K562 (cell line): ENCODE data around the gene TUBGCP6. TPM values are rescaled to one million over a fixed set of nuclear protein-coding genes. Genes with fewer than 3 reads are reported as not detected.

Experiments used
- BCL6 ChIP-seq: fragments of 250-450 bp; sonication (Bioruptor Pico); IDR thresholded peaks from 2 replicates; pipeline ENCODE4 v1.4.0; 2020
- CREB1 ChIP-seq, 2 experiments: sonication (generic) in 1 of 2; formaldehyde crosslinking in 1 of 2; IDR thresholded peaks; 2 replicates each; pipeline versions ENCODE4 v1.6.1 to v1.8.0; 2012 to 2022; ENCODE audit warnings: inconsistent platforms in 1 of 2, mild to moderate bottlenecking in 1 of 2, missing genetic modification reagents in 1 of 2, moderate library complexity in 1 of 2
- CTBP1 ChIP-seq: fragments of 450-650 bp; IDR thresholded peaks from 2 replicates; pipeline ENCODE4 v1.6.1; 2016; ENCODE audit warnings: borderline replicate concordance
- KDM2B ChIP-seq: fragments of 250-450 bp; sonication (Bioruptor Pico); IDR thresholded peaks from 2 replicates; pipeline ENCODE4 v1.8.0; 2021; ENCODE audit warnings: mild to moderate bottlenecking, moderate library complexity
- NR2C2 ChIP-seq, 2 experiments: fragments of 200-800 bp in 1 of 2; sonication (Bioruptor generic) in 1 of 2; sonication (generic) in 1 of 2; formaldehyde crosslinking in 1 of 2; IDR thresholded peaks; 2 replicates each; pipeline versions ENCODE4 v1.6.1 to v1.8.0; 2016 to 2022; ENCODE audit warnings: mild to moderate bottlenecking in 1 of 2, missing compliant biosample characterization in 1 of 2, missing genetic modification characterization in 1 of 2, missing genetic modification reagents in 1 of 2
- NRF1 ChIP-seq, 2 experiments: fragments of 450-650 bp; IDR thresholded peaks in 1 of 2; conservative IDR thresholded peaks in 1 of 2; 2 replicates each; pipeline ENCODE4 v1.6.1; 2014; ENCODE audit warnings: mild to moderate bottlenecking in 2 of 2
- RBM15 ChIP-seq: fragments of 200-400 bp; formaldehyde crosslinking; IDR thresholded peaks from 2 replicates; pipeline ENCODE4 v1.6.1; 2018; ENCODE audit warnings: mild to moderate bottlenecking, low read length, moderate library complexity; ENCODE audit not compliant: insufficient read depth
- TFAP4 ChIP-seq: sonication (generic); formaldehyde crosslinking; IDR thresholded peaks from 2 replicates; pipeline ENCODE4 v1.8.0; 2022; ENCODE audit warnings: missing genetic modification reagents, mild to moderate bottlenecking, moderate library complexity, borderline replicate concordance
- ZNF263 ChIP-seq: sonication (generic); formaldehyde crosslinking; IDR thresholded peaks from 2 replicates; pipeline ENCODE4 v1.8.0; 2022; ENCODE audit warnings: mild to moderate bottlenecking, missing genetic modification reagents, borderline replicate concordance
- ZNF354B ChIP-seq: fragments of 250-450 bp; sonication (Bioruptor Pico); IDR thresholded peaks from 2 replicates; pipeline ENCODE4 v1.4.0; 2020
- ZNF384 ChIP-seq: IDR thresholded peaks from 2 replicates; pipeline ENCODE4 v1.6.1; 2012; ENCODE audit warnings: low read depth, low read length, improper control_type of control experiment
- polyA plus RNA-seq, 8 experiments: library from polyadenylated mRNA; depleted of rRNA in 4 of 8; stranded (reverse) in 5 of 8; unstranded in 3 of 8; fragments of >200 nt; fragmentation: Nextera tagmentation in 2 of 8; fragmentation: Illumina TruSeq in 1 of 8; extraction: Ambion mirVana in 2 of 8; extraction: Trizol in 1 of 8; gene quantifications; 2 replicates each; pipeline versions ENCODE4 v1.2.1 to v1.2.3, GENCODE V29; 2011 to 2014; ENCODE audit warnings: inconsistent platforms in 1 of 8, missing spikeins in 1 of 8
- total RNA-seq, 7 experiments: library from RNA; depleted of rRNA in 6 of 7; stranded (reverse); fragments of >200 nt in 6 of 7; fragmentation: Illumina TruSeq in 2 of 7; extraction: Trizol in 2 of 7; gene quantifications; 2 replicates each; pipeline versions ENCODE4 v1.2.1 to v1.2.3, GENCODE V29; 2011 to 2021; ENCODE audit warnings: low replicate concordance in 1 of 7
- TF ChIP-seq, protein P1 (sequence below): fragments of 250-450 bp; sonication (Bioruptor Pico); IDR thresholded peaks from 2 replicates; pipeline ENCODE4 v1.4.0; 2020
- TF ChIP-seq, protein P2 (sequence below): sonication (generic); formaldehyde crosslinking; IDR thresholded peaks from 2 replicates; pipeline ENCODE4 v1.9.0; 2022; ENCODE audit warnings: mild to moderate bottlenecking, missing genetic modification reagents
- TF ChIP-seq, protein P3 (sequence below): IDR thresholded peaks from 2 replicates; pipeline ENCODE4 v1.6.1; 2016; ENCODE audit warnings: missing genetic modification characterization, missing compliant biosample characterization
- TF ChIP-seq, protein P4 (sequence below): sonication (generic); formaldehyde crosslinking; IDR thresholded peaks from 2 replicates; pipeline ENCODE4 v1.4.0; 2020; ENCODE audit warnings: mild to moderate bottlenecking, missing genetic modification reagents

Gene TUBGCP6
- total and polyA plus RNA-seq, 9 of the 15 experiments (the other 6 are each of a cell fraction or from before 2014, with no cell fraction given): 0.76 to 33.0 (median 10.1) TPM

DNA sequence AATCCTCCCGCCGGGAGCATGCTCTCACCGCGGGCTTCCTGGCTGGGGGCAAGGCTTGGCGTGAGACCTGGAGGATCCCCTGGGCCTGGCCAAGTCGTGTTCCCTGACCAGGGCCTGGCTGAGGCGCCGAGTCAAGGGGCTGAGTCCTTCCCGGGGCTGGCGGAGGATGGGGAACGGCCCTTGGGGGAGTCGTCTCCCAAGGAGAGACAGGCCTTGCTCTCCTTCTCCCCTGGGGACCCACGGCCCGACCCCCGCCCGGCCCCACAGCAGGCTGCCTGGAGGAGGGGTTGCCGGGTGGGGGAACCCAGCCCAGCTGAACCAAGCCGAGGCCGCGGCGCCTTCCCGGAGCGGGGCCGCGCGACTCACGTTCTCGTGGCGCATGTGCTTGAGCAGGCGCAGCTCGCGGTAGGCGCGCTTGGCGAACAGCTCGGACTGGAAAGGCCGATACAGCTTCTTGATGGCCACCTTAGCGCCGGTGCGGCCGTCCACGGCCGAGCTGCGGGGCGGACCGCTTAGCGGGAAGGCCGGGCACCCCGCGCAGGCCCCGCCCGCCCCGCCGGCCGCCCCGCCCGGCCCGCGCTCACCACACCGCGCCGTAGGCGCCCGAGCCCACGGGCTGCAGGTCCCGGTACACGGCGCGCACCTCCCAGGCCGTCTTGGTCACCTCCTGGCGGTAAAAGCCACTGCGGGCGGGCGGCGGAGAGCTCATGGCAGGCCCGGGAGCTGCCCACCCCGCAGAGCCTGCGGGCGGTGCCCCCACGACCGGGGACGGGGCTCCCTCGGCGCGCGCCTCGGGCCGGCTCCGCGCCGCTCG is 16.2 kb upstream of the TUBGCP6 start (continued):
- TF ChIP-seq, protein P1, sequence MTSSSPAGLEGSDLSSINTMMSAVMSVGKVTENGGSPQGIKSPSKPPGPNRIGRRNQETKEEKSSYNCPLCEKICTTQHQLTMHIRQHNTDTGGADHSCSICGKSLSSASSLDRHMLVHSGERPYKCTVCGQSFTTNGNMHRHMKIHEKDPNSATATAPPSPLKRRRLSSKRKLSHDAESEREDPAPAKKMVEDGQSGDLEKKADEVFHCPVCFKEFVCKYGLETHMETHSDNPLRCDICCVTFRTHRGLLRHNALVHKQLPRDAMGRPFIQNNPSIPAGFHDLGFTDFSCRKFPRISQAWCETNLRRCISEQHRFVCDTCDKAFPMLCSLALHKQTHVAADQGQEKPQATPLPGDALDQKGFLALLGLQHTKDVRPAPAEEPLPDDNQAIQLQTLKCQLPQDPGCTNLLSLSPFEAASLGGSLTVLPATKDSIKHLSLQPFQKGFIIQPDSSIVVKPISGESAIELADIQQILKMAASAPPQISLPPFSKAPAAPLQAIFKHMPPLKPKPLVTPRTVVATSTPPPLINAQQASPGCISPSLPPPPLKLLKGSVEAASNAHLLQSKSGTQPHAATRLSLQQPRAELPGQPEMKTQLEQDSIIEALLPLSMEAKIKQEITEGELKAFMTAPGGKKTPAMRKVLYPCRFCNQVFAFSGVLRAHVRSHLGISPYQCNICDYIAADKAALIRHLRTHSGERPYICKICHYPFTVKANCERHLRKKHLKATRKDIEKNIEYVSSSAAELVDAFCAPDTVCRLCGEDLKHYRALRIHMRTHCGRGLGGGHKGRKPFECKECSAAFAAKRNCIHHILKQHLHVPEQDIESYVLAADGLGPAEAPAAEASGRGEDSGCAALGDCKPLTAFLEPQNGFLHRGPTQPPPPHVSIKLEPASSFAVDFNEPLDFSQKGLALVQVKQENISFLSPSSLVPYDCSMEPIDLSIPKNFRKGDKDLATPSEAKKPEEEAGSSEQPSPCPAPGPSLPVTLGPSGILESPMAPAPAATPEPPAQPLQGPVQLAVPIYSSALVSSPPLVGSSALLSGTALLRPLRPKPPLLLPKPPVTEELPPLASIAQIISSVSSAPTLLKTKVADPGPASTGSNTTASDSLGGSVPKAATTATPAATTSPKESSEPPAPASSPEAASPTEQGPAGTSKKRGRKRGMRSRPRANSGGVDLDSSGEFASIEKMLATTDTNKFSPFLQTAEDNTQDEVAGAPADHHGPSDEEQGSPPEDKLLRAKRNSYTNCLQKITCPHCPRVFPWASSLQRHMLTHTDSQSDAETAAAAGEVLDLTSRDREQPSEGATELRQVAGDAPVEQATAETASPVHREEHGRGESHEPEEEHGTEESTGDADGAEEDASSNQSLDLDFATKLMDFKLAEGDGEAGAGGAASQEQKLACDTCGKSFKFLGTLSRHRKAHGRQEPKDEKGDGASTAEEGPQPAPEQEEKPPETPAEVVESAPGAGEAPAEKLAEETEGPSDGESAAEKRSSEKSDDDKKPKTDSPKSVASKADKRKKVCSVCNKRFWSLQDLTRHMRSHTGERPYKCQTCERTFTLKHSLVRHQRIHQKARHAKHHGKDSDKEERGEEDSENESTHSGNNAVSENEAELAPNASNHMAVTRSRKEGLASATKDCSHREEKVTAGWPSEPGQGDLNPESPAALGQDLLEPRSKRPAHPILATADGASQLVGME (CRISPR knock-in tag): no peak
- TF ChIP-seq NR2C2 (CRISPR knock-in tag; IDR thresholded peaks at IDR 0.05) (no peak), NR2C2 (tag; IDR thresholded peaks at IDR 0.05) (peak; percentile 55), RBM15 (no peak), ZNF263 (CRISPR knock-in tag) (0 out of 2 replicates have a peak, but pooled peaks have one; percentile 35), ZNF384 (no peak), TFAP4 (peak; percentile 87), NRF1 (conservative IDR thresholded peaks at IDR 0.05 in 1 of 2, IDR thresholded peaks at IDR 0.05 in 1 of 2) (peak; percentile 81 to 84), CTBP1 (0 out of 2 replicates have a peak, but pooled peaks have one; percentile 11), BCL6 (CRISPR knock-in tag) (no peak), ZNF354B (no peak), KDM2B (CRISPR knock-in tag) (no peak), CREB1 (IDR thresholded peaks at IDR 0.05) (no peak), CREB1 (CRISPR knock-in tag; IDR thresholded peaks at IDR 0.05) (no peak)
- TF ChIP-seq, protein P2, sequence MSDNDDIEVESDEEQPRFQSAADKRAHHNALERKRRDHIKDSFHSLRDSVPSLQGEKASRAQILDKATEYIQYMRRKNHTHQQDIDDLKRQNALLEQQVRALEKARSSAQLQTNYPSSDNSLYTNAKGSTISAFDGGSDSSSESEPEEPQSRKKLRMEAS (CRISPR knock-in tag): peak; percentile 72; the same call in 1 of the 2 replicates
- TF ChIP-seq, protein P3, sequence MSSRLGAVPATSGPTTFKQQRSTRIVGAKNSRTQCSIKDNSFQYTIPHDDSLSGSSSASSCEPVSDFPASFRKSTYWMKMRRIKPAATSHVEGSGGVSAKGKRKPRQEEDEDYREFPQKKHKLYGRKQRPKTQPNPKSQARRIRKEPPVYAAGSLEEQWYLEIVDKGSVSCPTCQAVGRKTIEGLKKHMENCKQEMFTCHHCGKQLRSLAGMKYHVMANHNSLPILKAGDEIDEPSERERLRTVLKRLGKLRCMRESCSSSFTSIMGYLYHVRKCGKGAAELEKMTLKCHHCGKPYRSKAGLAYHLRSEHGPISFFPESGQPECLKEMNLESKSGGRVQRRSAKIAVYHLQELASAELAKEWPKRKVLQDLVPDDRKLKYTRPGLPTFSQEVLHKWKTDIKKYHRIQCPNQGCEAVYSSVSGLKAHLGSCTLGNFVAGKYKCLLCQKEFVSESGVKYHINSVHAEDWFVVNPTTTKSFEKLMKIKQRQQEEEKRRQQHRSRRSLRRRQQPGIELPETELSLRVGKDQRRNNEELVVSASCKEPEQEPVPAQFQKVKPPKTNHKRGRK (tag): no peak
- TF ChIP-seq, protein P4, sequence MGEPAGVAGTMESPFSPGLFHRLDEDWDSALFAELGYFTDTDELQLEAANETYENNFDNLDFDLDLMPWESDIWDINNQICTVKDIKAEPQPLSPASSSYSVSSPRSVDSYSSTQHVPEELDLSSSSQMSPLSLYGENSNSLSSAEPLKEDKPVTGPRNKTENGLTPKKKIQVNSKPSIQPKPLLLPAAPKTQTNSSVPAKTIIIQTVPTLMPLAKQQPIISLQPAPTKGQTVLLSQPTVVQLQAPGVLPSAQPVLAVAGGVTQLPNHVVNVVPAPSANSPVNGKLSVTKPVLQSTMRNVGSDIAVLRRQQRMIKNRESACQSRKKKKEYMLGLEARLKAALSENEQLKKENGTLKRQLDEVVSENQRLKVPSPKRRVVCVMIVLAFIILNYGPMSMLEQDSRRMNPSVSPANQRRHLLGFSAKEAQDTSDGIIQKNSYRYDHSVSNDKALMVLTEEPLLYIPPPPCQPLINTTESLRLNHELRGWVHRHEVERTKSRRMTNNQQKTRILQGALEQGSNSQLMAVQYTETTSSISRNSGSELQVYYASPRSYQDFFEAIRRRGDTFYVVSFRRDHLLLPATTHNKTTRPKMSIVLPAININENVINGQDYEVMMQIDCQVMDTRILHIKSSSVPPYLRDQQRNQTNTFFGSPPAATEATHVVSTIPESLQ: no peak
